Measurements from ENCODE around the gene CBLC. TPM values are rescaled to one million over a fixed set of nuclear protein-coding genes. Genes with fewer than 3 reads are reported as not detected.
A peak's percentile ranks its signal among the peaks of the same experiment; 100 is the strongest.

CBLC gene
- total and polyA plus RNA-seq, 7 donors = 46.8 to 64.5 (median 58.0) TPM; not detected in 4

- H3K9me3 ChIP-seq = no peaks in the 10 kb centered on the region
- TF ChIP-seq POLR2AphosphoS5 (IDR thresholded peaks at IDR 0.05) (peak; percentile 53 to 82 (median 70)), POLR2A (IDR thresholded peaks at IDR 0.05) (peak; percentile 30 to 49), CTCF (IDR thresholded peaks at IDR 0.05) (no peak), EP300 (IDR thresholded peaks at IDR 0.05) (peak in 3 of 4 donors; percentile 21 to 87 (median 84))
- H3K4me3 ChIP-seq = peak overlapping the region; percentile 22 to 72 (median 45)
- peak overlapping the region; percentile 87 to 94 (median 91) for H3K27ac ChIP-seq
- no peaks in the 10 kb centered on the region for H3K27me3 ChIP-seq
- peaks cover 0 to 39% (median 4%) of the 10 kb centered on the region in 4 donors for H3K36me3 ChIP-seq
- intact Hi-C loops (cut with DNase I) = loop anchor here (10.0 kb wide), 1 partner anchor 751 kb away; the partner anchor contains the start of gene VASP
- DNase-seq = peak; percentile 97
- 1 to 2% methylated on average over 33 of the region's 33 CpGs for WGBS, 2 donors
- peaks cover 0 to 100% (median 96%) of the 10 kb centered on the region in 4 donors for H3K4me1 ChIP-seq
These were observed 23.5 kb upstream of the CBLC start for GRCh38 chr19:44753932-44754749.

GRCh38 chr19:44754750-44755080 is 23.0 kb upstream of the CBLC start:
- TF ChIP-seq EP300 (IDR thresholded peaks at IDR 0.05) = no peak
- no peak for TF ChIP-seq POLR2A (IDR thresholded peaks at IDR 0.05)
- TF ChIP-seq CTCF (IDR thresholded peaks at IDR 0.05) = no peak
- TF ChIP-seq POLR2AphosphoS5 (IDR thresholded peaks at IDR 0.05) = no peak
- peaks cover 0 to 99% (median 93%) of the 10 kb centered on the region in 4 donors for H3K4me1 ChIP-seq
- peak overlapping the region; percentile 87 to 94 (median 91) for H3K27ac ChIP-seq
- peak overlapping the region in 3 of 4 donors; percentile 41 to 72 (median 49) for H3K4me3 ChIP-seq
- 5 to 24% methylated on average over 11 of the region's 11 CpGs for WGBS, 2 donors
- intact Hi-C loops (cut with DNase I) = loop anchor here (10.0 kb wide), 1 partner anchor 750 kb away; the partner anchor contains the start of gene VASP
- H3K36me3 ChIP-seq = peaks cover 0 to 44% (median 7%) of the 10 kb centered on the region in 4 donors
- no peaks in the 10 kb centered on the region for H3K27me3 ChIP-seq
- no peak for DNase-seq
- no peaks in the 10 kb centered on the region for H3K9me3 ChIP-seq

- Histone ChIP-seq H3K9me3 (no peaks in the 10 kb centered on the region), H3K4me3 (peak overlapping the region in 1 of 4 donors; percentile 72), H3K27ac (peak overlapping the region; percentile 87 to 94 (median 91)), H3K27me3 (no peaks in the 10 kb centered on the region), H3K36me3 (peaks cover 0 to 50% (median 10%) of the 10 kb centered on the region in 4 donors), H3K4me1 (peaks cover 0 to 94% (median 88%) of the 10 kb centered on the region in 4 donors)
- no peak for DNase-seq
- TF ChIP-seq POLR2A (IDR thresholded peaks at IDR 0.05) (no peak), CTCF (IDR thresholded peaks at IDR 0.05) (no peak), POLR2AphosphoS5 (IDR thresholded peaks at IDR 0.05) (no peak), EP300 (IDR thresholded peaks at IDR 0.05) (no peak)
- intact Hi-C loops (cut with DNase I) = loop anchor here (10.0 kb wide), 1 partner anchor 750 kb away; the partner anchor contains the start of gene VASP
- WGBS, 2 donors = 79 to 82% methylated on average over 4 of the region's 4 CpGs
These were observed 22.5 kb upstream of the CBLC start for GRCh38 chr19:44755219-44755618.

GRCh38 chr19:44756089-44756562 is 21.6 kb upstream of the CBLC start:
- Histone ChIP-seq H3K4me1 (peaks cover 0 to 85% (median 79%) of the 10 kb centered on the region in 4 donors), H3K9me3 (no peaks in the 10 kb centered on the region), H3K27me3 (no peaks in the 10 kb centered on the region), H3K36me3 (peaks cover 0 to 54% (median 11%) of the 10 kb centered on the region in 4 donors), H3K27ac (peak overlapping the region; percentile 87 to 94 (median 91)), H3K4me3 (no peak overlapping the region)
- 86 to 91% methylated on average over 7 of the region's 7 CpGs for WGBS, 2 donors
- TF ChIP-seq POLR2A (IDR thresholded peaks at IDR 0.05) = no peak
- no peak for TF ChIP-seq POLR2AphosphoS5 (IDR thresholded peaks at IDR 0.05)
- TF ChIP-seq EP300 (IDR thresholded peaks at IDR 0.05) = no peak
- TF ChIP-seq CTCF (IDR thresholded peaks at IDR 0.05) = no peak
- intact Hi-C loops (cut with DNase I) = loop anchor here (2.0 to 10.0 kb wide), 2 partner anchors 15 to 749 kb away; partner anchors contain the start of gene VASP
- DNase-seq = no peak
